Measurements from ENCODE around the gene TRIM50.

DNA sequence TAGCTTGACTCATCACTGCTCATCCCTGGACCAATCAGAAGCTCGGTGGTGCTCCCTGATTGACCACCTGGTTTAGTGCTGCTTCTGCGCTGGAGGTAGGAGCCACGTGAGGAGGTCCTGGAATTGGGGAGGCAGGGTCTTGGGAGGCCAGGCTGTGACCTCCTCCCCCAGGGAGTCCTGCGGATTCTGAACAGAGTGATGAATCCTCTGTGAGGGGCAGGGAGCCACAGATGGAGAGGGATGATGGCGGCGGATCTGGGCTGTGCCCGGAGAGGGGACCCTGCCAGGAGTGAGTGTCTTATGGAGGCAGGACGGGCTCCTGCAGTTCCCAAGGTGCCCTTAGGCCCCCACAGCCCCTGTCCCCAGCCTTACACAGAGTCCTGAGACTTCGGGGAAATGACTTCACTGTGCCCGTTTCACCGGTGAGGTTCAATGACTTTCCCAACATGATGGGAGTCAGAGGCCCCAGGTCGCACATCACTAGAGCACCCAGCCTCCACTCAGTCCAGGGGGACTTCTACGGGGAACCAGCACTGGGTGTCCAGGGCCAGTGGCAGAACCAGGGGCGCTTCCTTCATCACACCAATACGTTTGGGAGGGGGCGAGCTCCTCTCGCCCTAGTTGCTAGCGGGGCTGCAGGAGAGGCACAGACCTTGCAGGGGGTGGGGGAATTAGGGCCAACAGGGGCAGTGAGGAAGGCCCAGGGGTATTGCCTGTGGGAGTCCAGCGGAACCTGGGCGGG is 49.0 kb upstream of the TRIM50 start:
- TF ChIP-seq, protein P1, sequence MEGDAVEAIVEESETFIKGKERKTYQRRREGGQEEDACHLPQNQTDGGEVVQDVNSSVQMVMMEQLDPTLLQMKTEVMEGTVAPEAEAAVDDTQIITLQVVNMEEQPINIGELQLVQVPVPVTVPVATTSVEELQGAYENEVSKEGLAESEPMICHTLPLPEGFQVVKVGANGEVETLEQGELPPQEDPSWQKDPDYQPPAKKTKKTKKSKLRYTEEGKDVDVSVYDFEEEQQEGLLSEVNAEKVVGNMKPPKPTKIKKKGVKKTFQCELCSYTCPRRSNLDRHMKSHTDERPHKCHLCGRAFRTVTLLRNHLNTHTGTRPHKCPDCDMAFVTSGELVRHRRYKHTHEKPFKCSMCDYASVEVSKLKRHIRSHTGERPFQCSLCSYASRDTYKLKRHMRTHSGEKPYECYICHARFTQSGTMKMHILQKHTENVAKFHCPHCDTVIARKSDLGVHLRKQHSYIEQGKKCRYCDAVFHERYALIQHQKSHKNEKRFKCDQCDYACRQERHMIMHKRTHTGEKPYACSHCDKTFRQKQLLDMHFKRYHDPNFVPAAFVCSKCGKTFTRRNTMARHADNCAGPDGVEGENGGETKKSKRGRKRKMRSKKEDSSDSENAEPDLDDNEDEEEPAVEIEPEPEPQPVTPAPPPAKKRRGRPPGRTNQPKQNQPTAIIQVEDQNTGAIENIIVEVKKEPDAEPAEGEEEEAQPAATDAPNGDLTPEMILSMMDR (conservative IDR thresholded peaks at IDR 0.05; ENCODE audit: low read length), result no peak
- no peak for TF ChIP-seq EZH2phosphoT487 (IDR thresholded peaks at IDR 0.05; ENCODE audit: borderline replicate concordance)
